PC-9 (cell line): ENCODE results near the gene ZNF700. TPM values are rescaled to one million over a fixed set of nuclear protein-coding genes. Genes with fewer than 3 reads are reported as not detected.
"Not testable (repeated sequence)": the region's sequence is repeated elsewhere in the genome, so short reads cannot be mapped to it uniquely, and the experiment has no call there.

ENCODE experiments used
- BruUV-seq: library from RNA; stranded (reverse); fragments of 400-500 nt; replicated peaks from 2 replicates; lab custom pipeline; 2021; lab: Mats Ljungman, UMichigan
- CTCF ChIA-PET: fragments of 300-600 bp; sonication (Branson Sonifier 250); formaldehyde crosslinking; loops from one replicate; lab custom pipeline; 2022; ENCODE audit warnings: antibody characterized with exemption; lab: Charles Lee
- POLR2A ChIA-PET: fragments of 300-600 bp; sonication (Branson Sonifier 250); formaldehyde crosslinking; loops from one replicate; lab custom pipeline; 2022; ENCODE audit warnings: antibody characterized with exemption; ENCODE audit not compliant: unreplicated experiment; lab: Charles Lee
- DNase-seq, 2 experiments: peaks; one replicate each; pipeline versions ENCODE4 v3.0.0 to v3.0.0-alpha.2; 2015 to 2022; ENCODE audit warnings: mixed read lengths in 1 of 2
- H2AFZ ChIP-seq: fragments of 200-600 bp; sonication (generic); 2 replicates; pipeline ENCODE4 v1.8.1; 2017; ENCODE audit warnings: antibody characterized with exemption
- H3F3A ChIP-seq: fragments of 200-600 bp; sonication (generic); 2 replicates; pipeline ENCODE4 v1.8.1; 2017; ENCODE audit warnings: antibody characterized with exemption, mild to moderate bottlenecking, low read depth; ENCODE audit not compliant: insufficient read depth
- H3K27ac ChIP-seq: fragments of 200-600 bp; sonication (generic); 2 replicates; pipeline ENCODE4 v1.6.1; 2016; ENCODE audit warnings: mixed run types
- H3K27me3 ChIP-seq: fragments of 200-600 bp; sonication (generic); 2 replicates; pipeline ENCODE4 v1.6.1; 2016; ENCODE audit warnings: low read depth, mixed run types; ENCODE audit not compliant: insufficient read depth
- H3K36me3 ChIP-seq: fragments of 200-600 bp; sonication (generic); 2 replicates; pipeline ENCODE4 v1.6.1; 2016; ENCODE audit warnings: low read depth, mixed run types
- H3K4me1 ChIP-seq: fragments of 200-600 bp; sonication (generic); replicated peaks from 2 replicates; pipeline ENCODE4 v1.6.1; 2016; ENCODE audit warnings: mixed run types; ENCODE audit not compliant: insufficient read depth
- H3K4me2 ChIP-seq: fragments of 200-600 bp; sonication (generic); 2 replicates; pipeline ENCODE4 v1.6.1; 2017; ENCODE audit warnings: mixed run types
- H3K4me3 ChIP-seq: fragments of 200-600 bp; sonication (generic); 2 replicates; pipeline ENCODE4 v1.6.1; 2016; ENCODE audit warnings: mixed run types
- H3K79me2 ChIP-seq: fragments of 200-600 bp; sonication (generic); 2 replicates; pipeline ENCODE4 v1.6.1; 2017; ENCODE audit warnings: low read depth, mixed run types
- H3K9me2 ChIP-seq: fragments of 200-600 bp; sonication (generic); 2 replicates; pipeline ENCODE4 v1.8.1; 2017; ENCODE audit warnings: mild to moderate bottlenecking; ENCODE audit not compliant: insufficient read depth
- H3K9me3 ChIP-seq: fragments of 200-600 bp; sonication (generic); 2 replicates; pipeline ENCODE4 v1.8.1; 2016; ENCODE audit warnings: low read depth; ENCODE audit not compliant: insufficient read depth
- H4K20me1 ChIP-seq: fragments of 200-600 bp; sonication (generic); 2 replicates; pipeline ENCODE4 v1.8.1; 2017; ENCODE audit not compliant: insufficient read depth
- CTCF ChIP-seq: fragments of 200-600 bp; sonication (generic); conservative IDR thresholded peaks from 2 replicates; pipeline ENCODE4 v1.6.1; 2017; ENCODE audit warnings: mixed run types, antibody characterized with exemption, mild to moderate bottlenecking, moderate library complexity
- EZH2 ChIP-seq: fragments of 200-600 bp; sonication (generic); IDR thresholded peaks from 2 replicates; pipeline ENCODE4 v1.8.0; 2017; ENCODE audit warnings: antibody characterized with exemption, low read depth
- intact Hi-C: fragments of 100-400 bp; cut with micrococcal nuclease; formaldehyde crosslinking; loops from one replicate; pipeline ENCODE4 v1.10.0; 2022; ENCODE audit not compliant: unreplicated experiment
- total RNA-seq: library from RNA; stranded (reverse); gene quantifications from 2 replicates; pipeline ENCODE4 v1.2.3, GENCODE V29; 2021

Gene ZNF700
- total RNA-seq, 1 experiment from 2014 or later = 7.6 TPM

- no TSS peak for BruUV-seq
- Histone ChIP-seq H3K27ac (no peak within 1 kb of the TSS), H3K79me2 (no peaks in the 10 kb centered on the region), H3K9me2 (no peaks in the 10 kb centered on the region), H2AFZ (peak within 1 kb of the TSS; percentile 81), H3K27me3 (peaks cover 8% of the 10 kb centered on the region; the same call in 1 of the 2 replicates), H3K4me3 (peak within 1 kb of the TSS; percentile 56), H3K9me3 (peaks cover 3% of the 10 kb centered on the region; the same call in 1 of the 2 replicates), H4K20me1 (no peaks in the 10 kb centered on the region), H3K4me1 (peaks cover 8% of the 10 kb centered on the region; the same call in 1 of the 2 replicates), H3K4me2 (peak within 1 kb of the TSS; percentile 84), H3F3A (no peaks in the 10 kb centered on the region), H3K36me3 (no peaks in the 10 kb centered on the region)
- intact Hi-C loops = loop anchor here (5.0 kb wide), 1 partner anchor 34 kb away; no protein-coding TSS in a partner anchor
- DNase-seq = peak; percentile 69 to 90
- ChIA-PET CTCF (interaction anchor here (0.6 to 0.7 kb wide), 2 partner anchors 97 to 101 kb away, joined by 3 to 6 read pairs; no protein-coding TSS in a partner anchor), POLR2A (interaction anchor here (0.6 to 0.7 kb wide), 2 partner anchors 165 to 887 kb away, joined by 3 to 6 read pairs; partner anchors contain the start of gene ZNF878)
- TF ChIP-seq EZH2 (no peak), CTCF (no peak; the same call in 1 of the 2 replicates)
These were observed 37.0 kb upstream of the ZNF700 start, which contains the start of gene ZNF69 for GRCh38 chr19:11887611-11888531. ZNF69 (plus strand) TSS chr19:11887782; CDS start chr19:11887924, 142 bp downstream.

- H3K9me2 ChIP-seq, CTCF ChIA-PET, H4K20me1 ChIP-seq, DNase-seq, H3K27me3 ChIP-seq, H3K79me2 ChIP-seq, BruUV-seq, H3K9me3 ChIP-seq, H3K4me1 ChIP-seq, H3F3A ChIP-seq, H3K27ac ChIP-seq, H3K4me2 ChIP-seq, POLR2A ChIA-PET, H3K36me3 ChIP-seq, H2AFZ ChIP-seq, H3K4me3 ChIP-seq: not testable (repeated sequence)
- intact Hi-C loops = loop anchor here (5.0 kb wide), 1 partner anchor 32 kb away; no protein-coding TSS in a partner anchor
These were observed 35.0 kb upstream of the ZNF700 start for GRCh38 chr19:11889901-11890300.

- no peaks in the 10 kb centered on the region for H3K79me2 ChIP-seq
- H3K4me3 ChIP-seq = no peak overlapping the region
- H3K4me2 ChIP-seq = no peak overlapping the region
- no peaks in the 10 kb centered on the region for H3F3A ChIP-seq
- H3K9me3 ChIP-seq = peaks cover under 1% of the 10 kb centered on the region; the same call in 1 of the 2 replicates
- intact Hi-C loops = no loop called here
- no peak overlapping the region for H2AFZ ChIP-seq
- H3K9me2 ChIP-seq = no peaks in the 10 kb centered on the region
- BruUV-seq = no TSS peak
- H3K27me3 ChIP-seq = no peaks in the 10 kb centered on the region
- TF ChIP-seq EZH2 (no peak), CTCF (no peak)
- ChIA-PET CTCF (no interaction called here), POLR2A (no interaction called here)
- no peaks in the 10 kb centered on the region for H3K36me3 ChIP-seq
- no peak for DNase-seq
- H3K4me1 ChIP-seq = peaks cover 8% of the 10 kb centered on the region; the same call in 1 of the 2 replicates
- no peaks in the 10 kb centered on the region for H4K20me1 ChIP-seq
- H3K27ac ChIP-seq = no peak overlapping the region
These were observed 34.3 kb upstream of the ZNF700 start for GRCh38 chr19:11890634-11891033.
